Heart left ventricle (tissue), 13 donors: ENCODE data around the gene TMEM131L.

Source experiments
- POLR2A ChIP-seq, 2 donors: fragments of 450-650 bp; IDR thresholded peaks; one replicate each; pipeline ENCODE4 v1.6.1; 2017; ENCODE audit warnings: antibody characterized with exemption in 2 of 2, mild to moderate bottlenecking in 2 of 2, moderate library complexity in 2 of 2
- TF ChIP-seq, protein P1 (sequence below), 12 donors: fragments of 200-600 bp; sonication (generic) in 4 of 12; IDR thresholded peaks; one replicate each; pipeline versions ENCODE4 v1.5.0 to v1.8.0; 2018 to 2022; ENCODE audit warnings: antibody characterized with exemption in 12 of 12, mild to moderate bottlenecking in 5 of 12
- donor health status: ischemic (EF 13 %, LVEDD 7.1; RV severe dilation, severe dysfunction).
- donor health status: DM: no; HTN: yes; CAD: no.
- donor health status: DM: no; HTN: no; CAD: no.
- donor health status: ischemic (EF 25% LVEDD 6.9; RV normal size, moderate dysfunction).
- donor health status: ischemic (EF 25% LVEDD 5.7; RV mildly dilated, moderate dysfunction).
- donor health status: ischemic (EF 35%, LVEDD 5.7; RV mildly dilated, moderate dysfunction).
- donor health status: nonischemic (EF 11% LVEDD 7.7; RV severe dilation, severe dysfunction).
- donor health status: DM: yes; HTN: yes; CAD: no.
- donor health status: PGD.
- donor health status: ischemic (EF 29% LVEDD 5.4; RV normal size, mild dysfunction).
- donor health status: nonischemic (EF 23%, LVEDD 6.1; RV moderate dilation, normal function).

GRCh38 chr4:153448003-153448731, 18.0 kb upstream of the TMEM131L start:
- TF ChIP-seq, protein P1, sequence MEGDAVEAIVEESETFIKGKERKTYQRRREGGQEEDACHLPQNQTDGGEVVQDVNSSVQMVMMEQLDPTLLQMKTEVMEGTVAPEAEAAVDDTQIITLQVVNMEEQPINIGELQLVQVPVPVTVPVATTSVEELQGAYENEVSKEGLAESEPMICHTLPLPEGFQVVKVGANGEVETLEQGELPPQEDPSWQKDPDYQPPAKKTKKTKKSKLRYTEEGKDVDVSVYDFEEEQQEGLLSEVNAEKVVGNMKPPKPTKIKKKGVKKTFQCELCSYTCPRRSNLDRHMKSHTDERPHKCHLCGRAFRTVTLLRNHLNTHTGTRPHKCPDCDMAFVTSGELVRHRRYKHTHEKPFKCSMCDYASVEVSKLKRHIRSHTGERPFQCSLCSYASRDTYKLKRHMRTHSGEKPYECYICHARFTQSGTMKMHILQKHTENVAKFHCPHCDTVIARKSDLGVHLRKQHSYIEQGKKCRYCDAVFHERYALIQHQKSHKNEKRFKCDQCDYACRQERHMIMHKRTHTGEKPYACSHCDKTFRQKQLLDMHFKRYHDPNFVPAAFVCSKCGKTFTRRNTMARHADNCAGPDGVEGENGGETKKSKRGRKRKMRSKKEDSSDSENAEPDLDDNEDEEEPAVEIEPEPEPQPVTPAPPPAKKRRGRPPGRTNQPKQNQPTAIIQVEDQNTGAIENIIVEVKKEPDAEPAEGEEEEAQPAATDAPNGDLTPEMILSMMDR (IDR thresholded peaks at IDR 0.05): no peak
- TF ChIP-seq POLR2A (IDR thresholded peaks at IDR 0.05): no peak
